ENCODE results near the gene MAFG. TPM values are rescaled to one million over a fixed set of nuclear protein-coding genes. Genes with fewer than 3 reads are reported as not detected.

MAFG gene
- total RNA-seq, 4 donors from 2014 or later, result 17.1 to 21.1 (median 19.0) TPM

DNA sequence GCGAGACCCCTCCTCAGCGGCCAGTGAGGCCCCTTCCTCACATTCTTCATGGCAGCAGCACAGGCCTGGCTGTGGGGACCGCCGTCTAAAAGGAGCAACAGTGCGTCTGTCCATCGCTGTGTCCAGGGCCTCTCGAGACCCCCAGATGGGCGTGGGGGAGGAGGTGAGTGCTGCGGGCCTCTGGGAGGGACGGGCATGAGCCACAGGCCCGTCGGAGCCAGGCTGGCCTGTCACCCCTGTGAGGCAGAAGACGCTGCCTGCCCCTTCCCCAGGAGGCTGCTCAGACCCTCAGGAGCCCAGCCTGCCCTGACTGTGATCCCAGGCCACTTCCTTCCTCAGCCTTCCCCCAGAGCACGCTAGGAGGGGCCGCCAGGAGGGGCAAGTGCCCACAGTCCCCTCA, 11.7 kb upstream of the MAFG start:
- DNase-seq (ENCODE audit: low spot score in 2 of 2), result no peak
- Histone ChIP-seq H3K27me3 (peaks cover 17% of the 10 kb centered on the region), H3K9me3 (no peaks in the 10 kb centered on the region), H3K4me1 (peaks cover 26% of the 10 kb centered on the region), H3K27ac (no peak overlapping the region), H3K36me3 (no peaks in the 10 kb centered on the region), H3K4me3 (no peak overlapping the region)
- TF ChIP-seq POLR2A (IDR thresholded peaks at IDR 0.05) (no peak), POLR2AphosphoS5 (IDR thresholded peaks at IDR 0.05) (no peak), EP300 (IDR thresholded peaks at IDR 0.05) (no peak)
- TF ChIP-seq, protein P1, sequence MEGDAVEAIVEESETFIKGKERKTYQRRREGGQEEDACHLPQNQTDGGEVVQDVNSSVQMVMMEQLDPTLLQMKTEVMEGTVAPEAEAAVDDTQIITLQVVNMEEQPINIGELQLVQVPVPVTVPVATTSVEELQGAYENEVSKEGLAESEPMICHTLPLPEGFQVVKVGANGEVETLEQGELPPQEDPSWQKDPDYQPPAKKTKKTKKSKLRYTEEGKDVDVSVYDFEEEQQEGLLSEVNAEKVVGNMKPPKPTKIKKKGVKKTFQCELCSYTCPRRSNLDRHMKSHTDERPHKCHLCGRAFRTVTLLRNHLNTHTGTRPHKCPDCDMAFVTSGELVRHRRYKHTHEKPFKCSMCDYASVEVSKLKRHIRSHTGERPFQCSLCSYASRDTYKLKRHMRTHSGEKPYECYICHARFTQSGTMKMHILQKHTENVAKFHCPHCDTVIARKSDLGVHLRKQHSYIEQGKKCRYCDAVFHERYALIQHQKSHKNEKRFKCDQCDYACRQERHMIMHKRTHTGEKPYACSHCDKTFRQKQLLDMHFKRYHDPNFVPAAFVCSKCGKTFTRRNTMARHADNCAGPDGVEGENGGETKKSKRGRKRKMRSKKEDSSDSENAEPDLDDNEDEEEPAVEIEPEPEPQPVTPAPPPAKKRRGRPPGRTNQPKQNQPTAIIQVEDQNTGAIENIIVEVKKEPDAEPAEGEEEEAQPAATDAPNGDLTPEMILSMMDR (IDR thresholded peaks at IDR 0.05), result no peak
- WGBS, result 74% methylated on average over 13 of the region's 15 CpGs

DNA sequence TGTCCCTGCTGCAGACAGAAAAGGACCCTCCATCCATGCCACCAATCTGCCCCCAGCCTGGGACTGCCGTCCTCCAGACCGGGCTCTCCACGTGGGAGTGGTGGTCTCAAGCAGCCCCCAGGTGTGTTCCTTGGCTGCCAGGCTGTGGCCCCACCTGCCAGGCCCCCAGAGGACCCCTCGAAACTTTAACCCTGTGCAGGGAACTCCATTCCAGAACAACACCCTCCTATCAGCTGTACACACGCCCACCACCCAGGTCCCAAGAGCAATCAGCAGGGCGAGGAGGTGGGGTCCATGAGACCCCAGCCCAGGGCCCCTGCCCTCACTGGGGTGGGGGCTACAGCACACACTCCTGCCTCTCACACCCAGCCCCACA, 8.2 kb upstream of the MAFG start:
- no peak for TF ChIP-seq POLR2A (IDR thresholded peaks at IDR 0.05)
- TF ChIP-seq, protein P1 (IDR thresholded peaks at IDR 0.05), result no peak
- TF ChIP-seq POLR2AphosphoS5 (IDR thresholded peaks at IDR 0.05), result no peak
- Histone ChIP-seq H3K4me1 (peaks cover 32% of the 10 kb centered on the region), H3K27me3 (no peaks in the 10 kb centered on the region), H3K27ac (no peak overlapping the region), H3K9me3 (no peaks in the 10 kb centered on the region), H3K4me3 (no peak overlapping the region), H3K36me3 (no peaks in the 10 kb centered on the region)
- 81% methylated on average over 6 of the region's 6 CpGs for WGBS
- DNase-seq (ENCODE audit: low spot score in 2 of 2), result no peak

DNA sequence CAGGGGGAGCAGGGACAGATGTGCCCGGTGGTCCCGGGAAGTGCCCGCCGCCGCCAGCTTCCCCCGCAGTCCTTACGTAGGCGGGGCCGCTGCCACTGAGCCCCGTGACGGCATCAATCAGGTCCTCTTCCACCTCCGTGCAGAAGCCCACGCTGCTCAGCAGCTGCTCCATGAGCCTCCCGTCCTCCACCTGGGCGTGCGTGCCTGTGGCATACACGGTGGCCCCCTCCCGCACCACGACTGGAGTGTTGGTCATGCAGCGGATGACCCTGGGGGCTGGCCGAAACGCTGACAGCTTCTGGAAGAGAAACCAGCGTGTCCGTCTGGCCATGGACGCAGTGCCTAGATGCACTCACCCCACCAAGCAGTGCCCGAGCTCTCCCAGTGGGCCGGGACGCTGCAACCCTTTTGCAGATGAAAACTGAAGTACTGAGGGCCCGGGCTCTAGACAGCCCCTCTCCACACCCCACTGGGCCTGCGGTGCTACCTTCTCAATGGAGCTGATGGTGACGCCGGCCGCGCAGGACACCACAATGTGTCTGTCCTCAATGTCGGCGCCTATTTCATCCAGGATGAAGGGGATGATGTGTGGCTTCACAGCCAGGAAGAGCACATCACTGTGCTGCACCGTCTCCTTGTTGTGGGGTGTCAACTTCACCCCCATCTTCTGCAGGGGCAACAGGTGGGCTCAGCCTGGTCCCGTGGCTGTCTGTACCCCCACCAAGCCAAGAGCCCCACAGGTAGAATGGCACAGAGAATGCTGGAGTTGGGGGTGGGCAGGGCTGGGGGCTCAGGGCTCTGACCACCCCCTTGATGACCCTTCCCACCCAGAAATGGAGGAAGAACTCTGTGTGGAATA, 7.5 kb upstream of the MAFG start:
- 95% methylated on average over 24 of the region's 38 CpGs for WGBS
- no peak for DNase-seq (ENCODE audit: low spot score in 2 of 2)
- Histone ChIP-seq H3K9me3 (no peaks in the 10 kb centered on the region), H3K27ac (no peak overlapping the region), H3K36me3 (no peaks in the 10 kb centered on the region), H3K27me3 (no peaks in the 10 kb centered on the region), H3K4me3 (no peak overlapping the region), H3K4me1 (peaks cover 29% of the 10 kb centered on the region)
- TF ChIP-seq EP300 (IDR thresholded peaks at IDR 0.05) (no peak), POLR2AphosphoS5 (IDR thresholded peaks at IDR 0.05) (no peak), POLR2A (IDR thresholded peaks at IDR 0.05) (no peak)
- TF ChIP-seq, protein P1 (IDR thresholded peaks at IDR 0.05), result no peak

DNA sequence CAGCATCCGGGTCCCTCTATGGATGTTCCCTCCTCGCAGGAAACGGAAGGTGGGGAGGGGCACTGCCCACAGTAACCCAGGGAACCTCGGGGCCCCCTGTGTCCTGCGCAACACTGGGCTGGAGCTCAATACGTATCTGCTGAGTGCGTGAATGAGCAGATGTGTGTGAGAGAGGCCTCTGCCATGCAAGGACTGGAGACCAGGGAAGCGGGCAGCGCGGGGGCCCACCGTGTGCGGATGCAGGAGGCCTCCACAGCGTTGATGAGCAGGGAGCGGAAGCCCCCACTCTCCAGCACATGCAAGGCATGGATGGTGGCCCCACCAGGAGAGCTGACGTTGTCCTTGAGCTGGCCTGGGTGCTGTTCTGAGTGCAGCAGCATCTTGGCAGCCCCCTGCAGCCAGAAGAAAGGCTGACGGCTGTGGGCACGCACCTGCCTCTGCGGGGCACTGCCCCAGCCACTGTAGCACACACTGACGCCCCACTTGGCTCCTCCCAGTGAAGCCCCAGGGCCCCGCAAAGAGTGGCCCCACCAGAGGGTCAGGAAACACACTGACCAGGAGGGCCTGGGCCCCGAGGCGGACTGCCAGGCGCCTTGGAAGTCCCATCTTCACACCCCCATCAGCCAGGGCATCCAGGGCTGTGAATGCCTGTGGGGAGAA, 6.7 kb upstream of the MAFG start:
- Histone ChIP-seq H3K27ac (no peak overlapping the region), H3K36me3 (no peaks in the 10 kb centered on the region), H3K4me3 (no peak overlapping the region), H3K4me1 (peaks cover 22% of the 10 kb centered on the region), H3K9me3 (no peaks in the 10 kb centered on the region), H3K27me3 (no peaks in the 10 kb centered on the region)
- TF ChIP-seq, protein P1 (IDR thresholded peaks at IDR 0.05), result no peak
- no peak for TF ChIP-seq POLR2A (IDR thresholded peaks at IDR 0.05)
- DNase-seq (ENCODE audit: low spot score in 2 of 2), result no peak
- WGBS, result 90% methylated on average over 15 of the region's 23 CpGs

DNA sequence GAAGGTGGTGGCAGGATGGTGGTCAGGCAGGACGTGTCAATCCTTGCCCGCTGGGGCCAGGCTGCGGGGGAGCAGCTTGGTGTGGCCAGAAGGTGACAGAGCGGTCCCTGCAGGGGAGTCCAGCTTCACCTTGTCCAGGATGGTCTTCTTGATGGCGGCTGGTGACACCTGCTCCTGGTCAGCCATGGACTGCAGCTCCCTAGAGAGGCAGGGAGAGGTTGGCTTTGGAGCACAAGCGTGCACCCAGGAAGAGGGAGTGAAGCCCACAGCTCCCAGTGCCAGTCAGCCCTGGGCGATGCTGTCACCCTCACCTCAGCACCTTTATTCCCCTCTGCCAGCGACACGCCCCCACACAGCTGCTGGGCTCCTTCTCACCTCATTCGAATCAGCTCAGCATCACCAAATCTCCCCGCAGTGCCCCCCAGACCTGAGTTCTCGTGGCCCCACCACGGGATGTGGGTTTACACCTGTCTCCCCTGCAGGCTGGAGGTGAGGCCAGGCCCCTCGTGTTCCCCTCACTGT, 5.7 kb upstream of the MAFG start:
- Histone ChIP-seq H3K36me3 (no peaks in the 10 kb centered on the region), H3K27ac (no peak overlapping the region), H3K4me1 (peaks cover 31% of the 10 kb centered on the region), H3K4me3 (no peak overlapping the region), H3K27me3 (no peaks in the 10 kb centered on the region), H3K9me3 (no peaks in the 10 kb centered on the region)
- DNase-seq (ENCODE audit: low spot score in 2 of 2), result no peak
- WGBS, result 82% methylated on average over 10 of the region's 14 CpGs
- TF ChIP-seq EP300 (IDR thresholded peaks at IDR 0.05) (no peak), POLR2A (IDR thresholded peaks at IDR 0.05) (no peak), POLR2AphosphoS5 (IDR thresholded peaks at IDR 0.05) (no peak)
- TF ChIP-seq, protein P1 (IDR thresholded peaks at IDR 0.05), result no peak

Data from suprapubic skin (tissue), 4 donors.